Progenitor cell of endocrine pancreas (in vitro differentiated cells): ENCODE measurements around the gene LCN6. TPM values are rescaled to one million over a fixed set of nuclear protein-coding genes. Genes with fewer than 3 reads are reported as not detected.
"Not testable (repeated sequence)": the region's sequence is repeated elsewhere in the genome, so short reads cannot be mapped to it uniquely, and the experiment has no call there.

Experiments
- DNase-seq: peaks from one replicate; pipeline ENCODE4 v3.0.0; 2021; ENCODE audit warnings: low spot score; ENCODE audit not compliant: unreplicated experiment
- H3K27ac Mint-ChIP-seq: 2 replicates; pipeline ENCODE4 v1.8.0; 2021; ENCODE audit warnings: mild to moderate bottlenecking, moderate library complexity, mixed read lengths
- H3K27me3 Mint-ChIP-seq: 2 replicates; pipeline ENCODE4 v1.8.0; 2021; ENCODE audit warnings: mixed read lengths
- H3K36me3 Mint-ChIP-seq: 2 replicates; pipeline ENCODE4 v1.8.0; 2022; ENCODE audit warnings: mixed read lengths; ENCODE audit not compliant: insufficient read depth
- H3K4me1 Mint-ChIP-seq: 2 replicates; pipeline ENCODE4 v1.8.0; 2021; ENCODE audit warnings: low read depth, mixed read lengths
- H3K4me3 Mint-ChIP-seq: 2 replicates; pipeline ENCODE4 v1.8.0; 2021; ENCODE audit warnings: low read depth, mild to moderate bottlenecking, moderate library complexity, mixed read lengths
- H3K9me3 Mint-ChIP-seq: 2 replicates; pipeline ENCODE4 v1.8.0; 2021; ENCODE audit warnings: low read depth, mixed read lengths
- CTCF ChIP-seq: fragments of 200-600 bp; sonication (generic); IDR thresholded peaks from one replicate; pipeline ENCODE4 v1.5.0; 2021; ENCODE audit warnings: antibody characterized with exemption, mild to moderate bottlenecking; ENCODE audit not compliant: unreplicated experiment
- total RNA-seq: library from RNA; stranded (reverse); gene quantifications from 2 replicates; pipeline ENCODE4 v1.2.1, GENCODE V29; 2021

LCN6 gene
- total RNA-seq, 1 donor from 2014 or later: not detected

GRCh38 chr9:136763649-136764035 is 15.3 kb upstream of the LCN6 start:
- DNase-seq: no peak
- Mint-ChIP-seq H3K36me3 (no peaks in the 10 kb centered on the region), H3K9me3 (no peaks in the 10 kb centered on the region), H3K4me1 (no peaks in the 10 kb centered on the region), H3K27ac (no peak overlapping the region), H3K4me3 (no peak overlapping the region), H3K27me3 (peaks cover 3% of the 10 kb centered on the region)
- TF ChIP-seq CTCF: no peak

GRCh38 chr9:136762915-136763648 is 14.8 kb upstream of the LCN6 start:
- Mint-ChIP-seq H3K4me1 (no peaks in the 10 kb centered on the region), H3K27ac (no peak overlapping the region), H3K27me3 (peaks cover 3% of the 10 kb centered on the region), H3K36me3 (no peaks in the 10 kb centered on the region), H3K4me3 (no peak overlapping the region), H3K9me3 (no peaks in the 10 kb centered on the region)
- TF ChIP-seq CTCF: no peak
- DNase-seq: peak; percentile 40

- no peaks in the 10 kb centered on the region for H3K36me3 Mint-ChIP-seq
- no peak overlapping the region for H3K4me3 Mint-ChIP-seq
- DNase-seq: no peak
- no peak for TF ChIP-seq CTCF
- H3K27ac Mint-ChIP-seq: no peak overlapping the region
- no peaks in the 10 kb centered on the region for H3K4me1 Mint-ChIP-seq
- no peaks in the 10 kb centered on the region for H3K9me3 Mint-ChIP-seq
- peaks cover 3% of the 10 kb centered on the region for H3K27me3 Mint-ChIP-seq
Observed at GRCh38 chr9:136762221-136762691, 13.9 kb upstream of the LCN6 start.

GRCh38 chr9:136761545-136761981 is 13.2 kb upstream of the LCN6 start:
- Mint-ChIP-seq H3K27me3 (no peaks in the 10 kb centered on the region), H3K36me3 (no peaks in the 10 kb centered on the region), H3K9me3 (no peaks in the 10 kb centered on the region), H3K4me3 (no peak overlapping the region), H3K27ac (no peak overlapping the region), H3K4me1 (no peaks in the 10 kb centered on the region)
- TF ChIP-seq CTCF: no peak
- DNase-seq: no peak

- H3K36me3 Mint-ChIP-seq, H3K9me3 Mint-ChIP-seq, DNase-seq, H3K4me3 Mint-ChIP-seq, H3K4me1 Mint-ChIP-seq, H3K27me3 Mint-ChIP-seq, H3K27ac Mint-ChIP-seq: not testable (repeated sequence)
- TF ChIP-seq CTCF: peak; percentile 56
Observed at GRCh38 chr9:136760834-136761544, 12.7 kb upstream of the LCN6 start.
